Aorta (tissue), 5 donors: ENCODE data around the gene ASTN2. TPM values are rescaled to one million over a fixed set of nuclear protein-coding genes. Genes with fewer than 3 reads are reported as not detected.
"Not testable (repeated sequence)": the region's sequence is repeated elsewhere in the genome, so short reads cannot be mapped to it uniquely, and the experiment has no call there.

Source experiments
- ATAC-seq: fragments of 200-7000 bp; cut with Tn5 transposase; one replicate; pipeline ENCODE4 v1.9.1; 2022; ENCODE audit warnings: moderate library complexity; ENCODE audit not compliant: low FRiP score
- DNase-seq, 2 donors: peaks; one replicate each; pipeline ENCODE4 v3.0.0-alpha.2; 2020
- H3K27ac ChIP-seq, 2 donors: one replicate each; pipeline ENCODE4 v1.5.1; 2013; ENCODE audit warnings: low read length in 2 of 2, mild to moderate bottlenecking in 2 of 2, moderate library complexity in 2 of 2, control low read depth in 1 of 2, inconsistent platforms in 1 of 2, low read depth in 1 of 2
- H3K27me3 ChIP-seq, 2 donors: one replicate each; pipeline ENCODE4 v1.6.1; 2013; ENCODE audit warnings: control low read depth in 1 of 2, low read length in 1 of 2, mild to moderate bottlenecking in 1 of 2, moderate library complexity in 1 of 2; ENCODE audit not compliant: insufficient read depth in 2 of 2, control insufficient read depth in 1 of 2
- H3K36me3 ChIP-seq, 2 donors: one replicate each; pipeline ENCODE4 v1.6.1; 2013; ENCODE audit warnings: control low read depth in 1 of 2, low read length in 1 of 2, mild to moderate bottlenecking in 1 of 2; ENCODE audit not compliant: insufficient read depth in 2 of 2, control insufficient read depth in 1 of 2
- H3K4me1 ChIP-seq, 2 donors: one replicate each; pipeline ENCODE4 v1.6.1; 2013; ENCODE audit warnings: low read length in 2 of 2, control low read depth in 1 of 2, mild to moderate bottlenecking in 1 of 2, moderate library complexity in 1 of 2; ENCODE audit not compliant: insufficient read depth in 2 of 2, control insufficient read depth in 1 of 2
- H3K4me3 ChIP-seq, 2 donors: one replicate each; pipeline ENCODE4 v1.5.1; 2013; ENCODE audit warnings: low read length in 2 of 2, control low read depth in 1 of 2, mild to moderate bottlenecking in 1 of 2
- H3K9me3 ChIP-seq: one replicate; pipeline ENCODE4 v1.6.1; 2013; ENCODE audit warnings: mild to moderate bottlenecking, low read length; ENCODE audit not compliant: control insufficient read depth
- WGBS, 2 donors: extraction: QIAGEN DNeasy Blood & Tissue Kit; methylation state at CpG; one replicate each; pipeline ENCODE4 v1.1.7; 2013; 5-methylcytosine and 5-hydroxymethylcytosine counted together
- intact Hi-C, 2 donors: fragments of 100-400 bp; cut with DNase I; formaldehyde crosslinking; loops; one replicate each; pipeline versions ENCODE4 v1.14.2 to v1.15.0; 2022
- polyA plus RNA-seq, 2 donors: library from polyadenylated mRNA; stranded (reverse); fragments of 200-250 nt; gene quantifications; one replicate each; pipeline ENCODE4 v1.2.3, GENCODE V29; 2013
- total RNA-seq, 2 donors: library from RNA; stranded (reverse); fragmentation: NEBNext Ultra II Directional; extraction: Animal tissue kit (Norgen Biotek cat#: 25700); gene quantifications; one replicate each; pipeline ENCODE4 v1.2.1, GENCODE V29; 2021
- donor health status: healthy with polysubstance abuse.
- donor health status: Bipolar disorder and iron deficiency.
- donor health status: DM: no; HTN: no; CAD: no.
- donor health status: DM: no; HTN: no; CAD: no.
- donor health status: DM: yes; HTN: yes; CAD: no.

The ASTN2 gene
- total and polyA plus RNA-seq, 4 donors = 1.0 to 7.5 (median 4.4) TPM

DNA sequence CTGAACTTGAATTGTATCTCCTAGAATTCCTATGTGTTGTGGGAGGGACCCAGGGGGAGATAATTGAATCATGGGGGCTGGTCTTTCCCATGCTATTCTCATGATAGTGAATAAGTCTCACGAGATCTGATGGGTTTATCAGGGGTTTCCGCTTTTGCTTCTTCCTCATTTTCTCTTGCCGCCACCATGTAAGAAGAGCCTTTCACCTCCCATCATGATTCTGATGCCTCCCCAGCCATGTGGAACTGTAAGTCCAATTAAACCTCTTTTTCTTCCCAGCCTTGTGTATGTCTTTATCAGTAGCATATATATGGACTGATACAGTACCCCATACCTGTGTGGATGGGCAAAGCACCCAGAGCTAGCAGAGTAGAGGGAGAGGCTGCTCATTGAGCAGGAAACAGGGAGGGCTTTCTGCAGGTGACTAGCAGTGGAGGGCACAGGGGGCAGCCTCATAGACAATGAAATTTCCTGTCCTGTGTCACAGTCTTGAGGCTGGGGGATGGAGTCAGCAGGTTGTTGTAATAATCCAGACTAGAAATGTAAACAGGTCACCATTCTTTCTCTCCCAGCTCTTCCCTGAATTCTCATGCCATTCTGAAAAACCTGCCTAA, 496.9 kb downstream of the ASTN2 start:
- ATAC-seq, H3K9me3 ChIP-seq, DNase-seq, H3K4me1 ChIP-seq, H3K4me3 ChIP-seq, H3K27me3 ChIP-seq, H3K27ac ChIP-seq, intact Hi-C loops, H3K36me3 ChIP-seq: not testable (repeated sequence)
- WGBS, 2 donors = 89 to 94% methylated on average over 3 of the region's 3 CpGs

DNA sequence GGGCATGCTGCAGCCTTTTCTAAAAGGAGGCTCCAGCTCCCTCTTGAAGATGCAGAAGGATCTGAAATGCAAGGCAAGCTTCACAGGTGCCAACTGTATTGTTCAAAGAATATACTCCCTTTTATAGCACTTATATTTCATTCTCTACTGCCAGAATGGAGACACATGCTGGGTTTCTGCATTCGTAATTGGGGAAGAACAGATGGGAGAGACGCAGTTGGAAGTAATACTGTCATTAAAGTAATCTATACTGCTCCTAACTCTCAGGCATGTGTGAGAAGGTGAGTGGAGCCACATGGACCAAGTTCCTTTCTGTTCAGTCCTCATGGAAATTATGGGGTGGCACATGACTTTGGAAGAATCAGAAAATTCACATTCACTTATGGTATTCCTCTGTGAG, 501.3 kb downstream of the ASTN2 start:
- H3K4me1 ChIP-seq = no peaks in the 10 kb centered on the region
- ATAC-seq (no peak), DNase-seq (no peak)
- 52 to 69% methylated on average over 2 of the region's 2 CpGs for WGBS, 2 donors
- intact Hi-C loops = no loop called here
- H3K27me3 ChIP-seq = no peaks in the 10 kb centered on the region
- H3K9me3 ChIP-seq = no peaks in the 10 kb centered on the region
- no peaks in the 10 kb centered on the region for H3K36me3 ChIP-seq
- H3K4me3 ChIP-seq = no peak overlapping the region
- no peak overlapping the region for H3K27ac ChIP-seq

DNA sequence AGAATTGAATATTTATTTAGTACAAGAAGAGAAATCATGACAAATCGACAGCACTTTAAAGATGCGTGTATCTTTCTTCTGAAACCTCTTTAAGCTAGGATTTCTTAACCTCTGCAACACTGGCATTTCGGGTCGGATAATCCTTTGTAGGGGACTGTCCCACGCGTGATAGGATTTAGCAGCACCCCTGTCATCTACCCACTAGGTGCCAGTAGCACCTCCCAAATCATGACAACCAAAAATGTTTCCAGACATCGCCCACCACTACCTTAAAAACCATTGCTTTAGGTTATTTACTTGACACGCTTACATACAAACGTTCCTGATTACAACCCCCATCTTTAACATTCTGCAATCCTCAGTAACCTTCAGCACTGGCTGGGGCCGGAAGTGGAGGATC, 504.7 kb downstream of the ASTN2 start:
- DNase-seq = no peak
- Histone ChIP-seq H3K27ac (no peak overlapping the region), H3K4me3 (no peak overlapping the region), H3K27me3 (no peaks in the 10 kb centered on the region), H3K4me1 (no peaks in the 10 kb centered on the region), H3K9me3 (no peaks in the 10 kb centered on the region), H3K36me3 (no peaks in the 10 kb centered on the region)
- ATAC-seq = no peak
- 73 to 77% methylated on average over 10 of the region's 10 CpGs for WGBS, 2 donors
- intact Hi-C loops = no loop called here

DNA sequence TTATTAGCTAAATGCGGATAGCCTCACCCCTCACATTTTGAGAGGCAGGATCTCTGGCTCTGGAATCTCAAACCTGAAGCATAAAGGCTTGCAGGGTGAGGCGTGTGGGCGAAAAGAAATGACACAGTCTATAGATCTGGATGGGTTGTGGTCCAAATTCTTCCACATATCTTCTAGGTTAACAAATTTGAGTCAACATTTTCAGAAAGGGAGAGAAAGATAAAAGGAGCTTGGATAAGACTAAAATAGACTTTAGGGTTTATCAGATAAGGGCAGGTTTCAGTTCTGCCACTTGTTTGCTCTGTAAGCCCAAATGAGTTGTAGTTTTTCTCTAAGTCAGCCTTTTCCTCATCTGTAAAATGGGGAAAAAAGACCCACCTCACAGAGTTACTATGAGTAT, 506.9 kb downstream of the ASTN2 start:
- H3K36me3 ChIP-seq = no peaks in the 10 kb centered on the region
- ATAC-seq (no peak), DNase-seq (no peak)
- H3K27ac ChIP-seq = no peak overlapping the region
- no peaks in the 10 kb centered on the region for H3K27me3 ChIP-seq
- WGBS, 2 donors = 81 to 82% methylated on average over 3 of the region's 3 CpGs
- no peaks in the 10 kb centered on the region for H3K9me3 ChIP-seq
- no peak overlapping the region for H3K4me3 ChIP-seq
- H3K4me1 ChIP-seq = no peaks in the 10 kb centered on the region
- intact Hi-C loops = no loop called here

GRCh38 chr9:116905171-116905588, 509.7 kb downstream of the ASTN2 start:
- WGBS, 2 donors = 82 to 83% methylated on average over 10 of the region's 10 CpGs
- no peak overlapping the region for H3K4me3 ChIP-seq
- no peak for DNase-seq
- H3K4me1 ChIP-seq = no peaks in the 10 kb centered on the region
- H3K27ac ChIP-seq = no peak overlapping the region
- intact Hi-C loops = no loop called here
- H3K36me3 ChIP-seq = no peaks in the 10 kb centered on the region
- no peaks in the 10 kb centered on the region for H3K27me3 ChIP-seq
- H3K9me3 ChIP-seq = peaks cover 1% of the 10 kb centered on the region
- no peak for ATAC-seq

DNA sequence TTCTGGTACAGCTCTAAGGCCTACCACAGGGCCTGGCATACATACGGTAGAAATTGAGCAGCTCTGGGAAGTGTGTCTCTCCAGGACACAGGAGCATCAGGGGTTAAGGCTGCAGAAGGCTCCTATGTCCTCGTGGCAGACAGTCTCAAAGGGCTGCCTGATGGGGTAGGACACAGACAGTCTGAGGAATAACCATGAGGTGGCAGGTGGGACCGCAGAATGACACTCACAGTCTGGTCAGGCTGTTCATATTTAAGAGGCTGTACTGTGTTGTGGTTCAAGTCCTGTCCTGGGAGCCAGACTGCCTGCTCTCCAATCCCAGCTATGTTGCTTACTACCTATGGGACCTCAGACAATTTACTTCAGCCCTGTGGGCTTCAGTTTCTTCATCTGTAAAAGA, 510.7 kb downstream of the ASTN2 start:
- Histone ChIP-seq H3K27ac (no peak overlapping the region), H3K4me1 (no peaks in the 10 kb centered on the region), H3K27me3 (no peaks in the 10 kb centered on the region), H3K4me3 (no peak overlapping the region), H3K36me3 (no peaks in the 10 kb centered on the region), H3K9me3 (peaks cover 6% of the 10 kb centered on the region)
- intact Hi-C loops = no loop called here
- 62 to 64% methylated on average over 3 of the region's 3 CpGs for WGBS, 2 donors
- ATAC-seq (no peak), DNase-seq (no peak)

GRCh38 chr9:116901260-116901659, 513.6 kb downstream of the ASTN2 start:
- intact Hi-C loops = no loop called here
- Histone ChIP-seq H3K36me3 (no peaks in the 10 kb centered on the region), H3K27me3 (no peaks in the 10 kb centered on the region), H3K27ac (no peak overlapping the region), H3K4me1 (no peaks in the 10 kb centered on the region), H3K4me3 (no peak overlapping the region), H3K9me3 (peaks cover 8% of the 10 kb centered on the region)
- WGBS, 2 donors = 0 to 47% methylated on average over 1 of the region's 1 CpG
- no peak for DNase-seq
- ATAC-seq = no peak

DNA sequence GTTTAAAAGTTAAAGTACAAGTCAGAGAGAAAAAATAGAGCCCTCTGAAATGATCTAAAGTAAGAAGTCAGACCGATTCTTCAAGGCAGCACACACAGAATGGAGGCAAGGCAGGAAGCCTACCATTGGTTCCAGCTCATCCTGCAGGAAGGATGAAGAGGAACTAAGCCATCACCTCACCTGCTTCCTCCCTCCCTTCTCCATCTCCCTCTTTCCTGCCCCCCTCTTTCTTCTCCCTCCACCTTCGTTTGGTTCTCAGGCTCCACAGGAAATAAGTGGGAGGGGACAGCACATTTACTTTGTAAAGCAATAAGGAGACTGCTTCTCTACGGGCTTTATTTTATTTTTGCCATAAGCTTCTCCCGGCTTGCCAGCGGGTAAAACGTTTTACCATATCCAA, 514.3 kb downstream of the ASTN2 start:
- ATAC-seq (no peak), DNase-seq (no peak)
- Histone ChIP-seq H3K4me3 (no peak overlapping the region), H3K4me1 (no peaks in the 10 kb centered on the region), H3K27ac (no peak overlapping the region), H3K36me3 (no peaks in the 10 kb centered on the region), H3K27me3 (no peaks in the 10 kb centered on the region), H3K9me3 (peaks cover 8% of the 10 kb centered on the region)
- intact Hi-C loops = no loop called here
- 52 to 55% methylated on average over 6 of the region's 6 CpGs for WGBS, 2 donors

GRCh38 chr9:116900007-116900367, 514.9 kb downstream of the ASTN2 start:
- Histone ChIP-seq H3K4me1 (no peaks in the 10 kb centered on the region), H3K36me3 (no peaks in the 10 kb centered on the region), H3K27ac (no peak overlapping the region), H3K27me3 (no peaks in the 10 kb centered on the region), H3K9me3 (peaks cover 8% of the 10 kb centered on the region), H3K4me3 (no peak overlapping the region)
- DNase-seq = no peak
- WGBS, 2 donors = 65 to 70% methylated on average over 1 of the region's 1 CpG
- ATAC-seq = no peak
- intact Hi-C loops = no loop called here
